Liver (tissue), 9 donors: ENCODE results near the gene FLVCR2. TPM values are rescaled to one million over a fixed set of nuclear protein-coding genes. Genes with fewer than 3 reads are reported as not detected.

ENCODE experiments used
- DNase-seq: peaks from one replicate; pipeline ENCODE4 v3.0.0-alpha.2; 2017; ENCODE audit warnings: low spot score
- H3K27ac ChIP-seq, 2 donors: one replicate each; pipeline ENCODE4 v1.7.0; 2013; ENCODE audit warnings: inconsistent platforms in 2 of 2, low read length in 2 of 2, control low read depth in 1 of 2, low read depth in 1 of 2, mild to moderate bottlenecking in 1 of 2
- H3K27me3 ChIP-seq, 4 donors: one replicate each; pipeline versions ENCODE4 v1.6.1 to v1.7.0; 2013; ENCODE audit warnings: low read length in 3 of 4, inconsistent platforms in 1 of 4, mild to moderate bottlenecking in 1 of 4, moderate library complexity in 1 of 4; ENCODE audit not compliant: control insufficient read depth in 4 of 4, insufficient read depth in 4 of 4
- H3K36me3 ChIP-seq, 4 donors: one replicate each; pipeline versions ENCODE4 v1.6.1 to v1.7.0; 2013; ENCODE audit warnings: low read length in 3 of 4, mild to moderate bottlenecking in 3 of 4, low read depth in 1 of 4, moderate library complexity in 1 of 4; ENCODE audit not compliant: control insufficient read depth in 4 of 4, insufficient read depth in 3 of 4
- H3K4me1 ChIP-seq, 4 donors: one replicate each; pipeline versions ENCODE4 v1.6.1 to v1.7.0; 2013; ENCODE audit warnings: low read length in 3 of 4, mild to moderate bottlenecking in 3 of 4, moderate library complexity in 1 of 4; ENCODE audit not compliant: control insufficient read depth in 4 of 4, insufficient read depth in 4 of 4
- H3K4me3 ChIP-seq, 3 donors: one replicate each; pipeline versions ENCODE4 v1.6.1 to v1.7.0; 2013; ENCODE audit warnings: low read length in 3 of 3, control low read depth in 1 of 3, low read depth in 1 of 3, mild to moderate bottlenecking in 1 of 3
- H3K9ac ChIP-seq, 2 donors: one replicate each; pipeline ENCODE4 v1.7.0; 2013; ENCODE audit warnings: low read length in 2 of 2, mild to moderate bottlenecking in 2 of 2, moderate library complexity in 2 of 2, control low read depth in 1 of 2, low read depth in 1 of 2
- H3K9me3 ChIP-seq, 4 donors: one replicate each; pipeline versions ENCODE4 v1.6.1 to v1.7.0; 2013; ENCODE audit warnings: low read length in 3 of 4; ENCODE audit not compliant: control insufficient read depth in 4 of 4
- EGR1 ChIP-seq, 2 donors: IDR thresholded peaks; 2 replicates each; pipeline ENCODE4 v1.6.1; 2016 to 2018; ENCODE audit warnings: antibody characterized with exemption in 2 of 2, low read depth in 2 of 2
- FOXA1 ChIP-seq: IDR thresholded peaks from 2 replicates; pipeline ENCODE4 v1.6.1; 2016; ENCODE audit warnings: antibody characterized with exemption
- FOXA2 ChIP-seq: IDR thresholded peaks from 2 replicates; pipeline ENCODE4 v1.6.1; 2016; ENCODE audit warnings: antibody characterized with exemption
- GABPA ChIP-seq, 2 donors: IDR thresholded peaks in 1 of 2; conservative IDR thresholded peaks in 1 of 2; 2 replicates each; pipeline ENCODE4 v1.6.1; 2016; ENCODE audit warnings: antibody characterized with exemption in 2 of 2, mild to moderate bottlenecking in 1 of 2, moderate library complexity in 1 of 2
- HNF4A ChIP-seq, 2 donors: conservative IDR thresholded peaks; 2 replicates each; pipeline ENCODE4 v1.6.1; 2016; ENCODE audit warnings: antibody characterized with exemption in 2 of 2, mild to moderate bottlenecking in 2 of 2
- HNF4G ChIP-seq: IDR thresholded peaks from 2 replicates; pipeline ENCODE4 v1.6.1; 2016; ENCODE audit warnings: antibody characterized with exemption
- JUND ChIP-seq, 2 donors: IDR thresholded peaks; 2 replicates each; pipeline ENCODE4 v1.6.1; 2016; ENCODE audit warnings: antibody characterized with exemption in 2 of 2
- NR2F2 ChIP-seq: IDR thresholded peaks from 2 replicates; pipeline ENCODE4 v1.6.1; 2016; ENCODE audit warnings: antibody characterized with exemption
- RAD21 ChIP-seq, 2 donors: IDR thresholded peaks; 2 replicates each; pipeline ENCODE4 v1.6.1; 2016; ENCODE audit warnings: antibody characterized with exemption in 2 of 2, mild to moderate bottlenecking in 2 of 2
- RXRA ChIP-seq, 2 donors: IDR thresholded peaks; 2 replicates each; pipeline ENCODE4 v1.6.1; 2017 to 2018; ENCODE audit warnings: antibody characterized with exemption in 2 of 2, mild to moderate bottlenecking in 1 of 2
- SP1 ChIP-seq: IDR thresholded peaks from 2 replicates; pipeline ENCODE4 v1.6.1; 2018; ENCODE audit warnings: antibody characterized with exemption, mild to moderate bottlenecking
- TAF1 ChIP-seq: conservative IDR thresholded peaks from 2 replicates; pipeline ENCODE4 v1.6.1; 2016; ENCODE audit warnings: antibody characterized with exemption, mild to moderate bottlenecking
- YY1 ChIP-seq: IDR thresholded peaks from 2 replicates; pipeline ENCODE4 v1.6.1; 2016; ENCODE audit warnings: antibody characterized with exemption, mild to moderate bottlenecking
- WGBS: extraction: QIAGEN DNeasy Blood & Tissue Kit; methylation state at CpG from one replicate; pipeline ENCODE4 v1.1.7; 2013; 5-methylcytosine and 5-hydroxymethylcytosine counted together
- polyA plus RNA-seq, 2 donors: library from polyadenylated mRNA; stranded (reverse) in 1 of 2; unstranded in 1 of 2; fragments of 200-250 nt in 1 of 2; fragments of >200 nt in 1 of 2; fragmentation: Nextera tagmentation in 1 of 2; extraction: Ambion mirVana in 1 of 2; gene quantifications; one replicate each; pipeline versions ENCODE4 v1.2.1 to v1.2.3, GENCODE V29; 2013 to 2015
- total RNA-seq, 2 donors: library from RNA; depleted of rRNA; stranded (reverse); fragments of >200 nt; gene quantifications; one replicate each; pipeline ENCODE4 v1.2.3, GENCODE V29; 2014
- TF ChIP-seq, protein P1 (sequence below): IDR thresholded peaks from 2 replicates; pipeline ENCODE4 v1.6.1; 2016; ENCODE audit warnings: antibody characterized with exemption
- TF ChIP-seq, protein P2 (sequence below): fragments of 150-350 bp; IDR thresholded peaks from 2 replicates; pipeline ENCODE4 v1.5.1; 2017; ENCODE audit warnings: improper control_type of control experiment, low read depth, low read length; ENCODE audit not compliant: missing input control
- TF ChIP-seq, protein P3 (sequence below): IDR thresholded peaks from 2 replicates; pipeline ENCODE4 v1.6.1; 2016; ENCODE audit warnings: antibody characterized with exemption
- TF ChIP-seq, protein P4 (sequence below): IDR thresholded peaks from 2 replicates; pipeline ENCODE4 v1.6.1; 2016; ENCODE audit warnings: antibody characterized with exemption, mild to moderate bottlenecking
- TF ChIP-seq, protein P5 (sequence below): IDR thresholded peaks from 2 replicates; pipeline ENCODE4 v1.6.1; 2016; ENCODE audit warnings: antibody characterized with exemption
- donor health status: healthy.
- donor health status: healthy.
- donor health status: healthy.
- donor health status: healthy.
- donor health status: healthy.

The FLVCR2 gene
- total and polyA plus RNA-seq, 4 donors, result 8.7 to 13.1 (median 11.3) TPM

DNA sequence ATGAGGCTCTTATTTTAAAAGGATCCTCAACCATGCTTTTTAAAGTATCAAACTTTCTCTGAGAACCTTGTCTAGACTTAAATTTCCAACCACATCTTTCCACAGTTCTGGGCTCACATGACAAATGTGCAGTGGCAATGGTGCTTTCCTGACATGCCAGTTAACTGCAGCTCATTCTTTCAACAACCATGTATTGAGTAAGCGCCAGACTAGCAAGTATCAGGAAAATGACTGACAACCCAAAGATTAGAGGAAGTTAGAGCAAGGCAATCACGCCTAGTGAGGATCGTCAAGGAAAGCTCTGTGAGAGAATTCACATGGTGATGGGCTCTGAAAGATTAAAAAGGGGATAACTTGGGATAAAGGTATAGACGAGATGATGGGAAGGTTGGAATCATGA lies 35.8 kb downstream of the FLVCR2 start:
- H3K4me1 ChIP-seq, result peaks cover 0 to under 1% (median 0%) of the 10 kb centered on the region in 4 donors
- H3K9me3 ChIP-seq, result no peaks in the 10 kb centered on the region
- 72% methylated on average over 4 of the region's 4 CpGs for WGBS
- no peaks in the 10 kb centered on the region for H3K27me3 ChIP-seq
- DNase-seq, result no peak
- no peaks in the 10 kb centered on the region for H3K36me3 ChIP-seq
- TF ChIP-seq, protein P1, sequence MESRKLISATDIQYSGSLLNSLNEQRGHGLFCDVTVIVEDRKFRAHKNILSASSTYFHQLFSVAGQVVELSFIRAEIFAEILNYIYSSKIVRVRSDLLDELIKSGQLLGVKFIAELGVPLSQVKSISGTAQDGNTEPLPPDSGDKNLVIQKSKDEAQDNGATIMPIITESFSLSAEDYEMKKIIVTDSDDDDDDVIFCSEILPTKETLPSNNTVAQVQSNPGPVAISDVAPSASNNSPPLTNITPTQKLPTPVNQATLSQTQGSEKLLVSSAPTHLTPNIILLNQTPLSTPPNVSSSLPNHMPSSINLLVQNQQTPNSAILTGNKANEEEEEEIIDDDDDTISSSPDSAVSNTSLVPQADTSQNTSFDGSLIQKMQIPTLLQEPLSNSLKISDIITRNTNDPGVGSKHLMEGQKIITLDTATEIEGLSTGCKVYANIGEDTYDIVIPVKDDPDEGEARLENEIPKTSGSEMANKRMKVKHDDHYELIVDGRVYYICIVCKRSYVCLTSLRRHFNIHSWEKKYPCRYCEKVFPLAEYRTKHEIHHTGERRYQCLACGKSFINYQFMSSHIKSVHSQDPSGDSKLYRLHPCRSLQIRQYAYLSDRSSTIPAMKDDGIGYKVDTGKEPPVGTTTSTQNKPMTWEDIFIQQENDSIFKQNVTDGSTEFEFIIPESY, result no peak
- TF ChIP-seq, protein P2, sequence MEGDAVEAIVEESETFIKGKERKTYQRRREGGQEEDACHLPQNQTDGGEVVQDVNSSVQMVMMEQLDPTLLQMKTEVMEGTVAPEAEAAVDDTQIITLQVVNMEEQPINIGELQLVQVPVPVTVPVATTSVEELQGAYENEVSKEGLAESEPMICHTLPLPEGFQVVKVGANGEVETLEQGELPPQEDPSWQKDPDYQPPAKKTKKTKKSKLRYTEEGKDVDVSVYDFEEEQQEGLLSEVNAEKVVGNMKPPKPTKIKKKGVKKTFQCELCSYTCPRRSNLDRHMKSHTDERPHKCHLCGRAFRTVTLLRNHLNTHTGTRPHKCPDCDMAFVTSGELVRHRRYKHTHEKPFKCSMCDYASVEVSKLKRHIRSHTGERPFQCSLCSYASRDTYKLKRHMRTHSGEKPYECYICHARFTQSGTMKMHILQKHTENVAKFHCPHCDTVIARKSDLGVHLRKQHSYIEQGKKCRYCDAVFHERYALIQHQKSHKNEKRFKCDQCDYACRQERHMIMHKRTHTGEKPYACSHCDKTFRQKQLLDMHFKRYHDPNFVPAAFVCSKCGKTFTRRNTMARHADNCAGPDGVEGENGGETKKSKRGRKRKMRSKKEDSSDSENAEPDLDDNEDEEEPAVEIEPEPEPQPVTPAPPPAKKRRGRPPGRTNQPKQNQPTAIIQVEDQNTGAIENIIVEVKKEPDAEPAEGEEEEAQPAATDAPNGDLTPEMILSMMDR, result no peak
- TF ChIP-seq JUND (IDR thresholded peaks at IDR 0.05) (no peak), FOXA1 (no peak), SP1 (no peak), RAD21 (IDR thresholded peaks at IDR 0.05) (no peak), TAF1 (no peak), YY1 (no peak), RXRA (IDR thresholded peaks at IDR 0.05) (no peak), GABPA (IDR thresholded peaks at IDR 0.05 in 1 of 2, conservative IDR thresholded peaks at IDR 0.05 in 1 of 2) (no peak), EGR1 (IDR thresholded peaks at IDR 0.05; ENCODE audit: low read depth in 2 of 2) (no peak), HNF4A (conservative IDR thresholded peaks at IDR 0.05) (no peak), HNF4G (no peak), FOXA2 (no peak), NR2F2 (no peak)
- TF ChIP-seq, protein P3, sequence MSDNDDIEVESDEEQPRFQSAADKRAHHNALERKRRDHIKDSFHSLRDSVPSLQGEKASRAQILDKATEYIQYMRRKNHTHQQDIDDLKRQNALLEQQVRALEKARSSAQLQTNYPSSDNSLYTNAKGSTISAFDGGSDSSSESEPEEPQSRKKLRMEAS, result no peak
- TF ChIP-seq, protein P4, sequence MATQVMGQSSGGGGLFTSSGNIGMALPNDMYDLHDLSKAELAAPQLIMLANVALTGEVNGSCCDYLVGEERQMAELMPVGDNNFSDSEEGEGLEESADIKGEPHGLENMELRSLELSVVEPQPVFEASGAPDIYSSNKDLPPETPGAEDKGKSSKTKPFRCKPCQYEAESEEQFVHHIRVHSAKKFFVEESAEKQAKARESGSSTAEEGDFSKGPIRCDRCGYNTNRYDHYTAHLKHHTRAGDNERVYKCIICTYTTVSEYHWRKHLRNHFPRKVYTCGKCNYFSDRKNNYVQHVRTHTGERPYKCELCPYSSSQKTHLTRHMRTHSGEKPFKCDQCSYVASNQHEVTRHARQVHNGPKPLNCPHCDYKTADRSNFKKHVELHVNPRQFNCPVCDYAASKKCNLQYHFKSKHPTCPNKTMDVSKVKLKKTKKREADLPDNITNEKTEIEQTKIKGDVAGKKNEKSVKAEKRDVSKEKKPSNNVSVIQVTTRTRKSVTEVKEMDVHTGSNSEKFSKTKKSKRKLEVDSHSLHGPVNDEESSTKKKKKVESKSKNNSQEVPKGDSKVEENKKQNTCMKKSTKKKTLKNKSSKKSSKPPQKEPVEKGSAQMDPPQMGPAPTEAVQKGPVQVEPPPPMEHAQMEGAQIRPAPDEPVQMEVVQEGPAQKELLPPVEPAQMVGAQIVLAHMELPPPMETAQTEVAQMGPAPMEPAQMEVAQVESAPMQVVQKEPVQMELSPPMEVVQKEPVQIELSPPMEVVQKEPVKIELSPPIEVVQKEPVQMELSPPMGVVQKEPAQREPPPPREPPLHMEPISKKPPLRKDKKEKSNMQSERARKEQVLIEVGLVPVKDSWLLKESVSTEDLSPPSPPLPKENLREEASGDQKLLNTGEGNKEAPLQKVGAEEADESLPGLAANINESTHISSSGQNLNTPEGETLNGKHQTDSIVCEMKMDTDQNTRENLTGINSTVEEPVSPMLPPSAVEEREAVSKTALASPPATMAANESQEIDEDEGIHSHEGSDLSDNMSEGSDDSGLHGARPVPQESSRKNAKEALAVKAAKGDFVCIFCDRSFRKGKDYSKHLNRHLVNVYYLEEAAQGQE, result no peak
- TF ChIP-seq, protein P5, sequence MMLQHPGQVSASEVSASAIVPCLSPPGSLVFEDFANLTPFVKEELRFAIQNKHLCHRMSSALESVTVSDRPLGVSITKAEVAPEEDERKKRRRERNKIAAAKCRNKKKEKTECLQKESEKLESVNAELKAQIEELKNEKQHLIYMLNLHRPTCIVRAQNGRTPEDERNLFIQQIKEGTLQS, result no peak
- no peak overlapping the region for H3K9ac ChIP-seq
- H3K27ac ChIP-seq, result no peak overlapping the region
- H3K4me3 ChIP-seq, result no peak overlapping the region
